SK-N-MC (cell line): Measurements from ENCODE around the gene CCDC78.
A peak's percentile ranks its signal among the peaks of the same experiment; 100 is the strongest.

ENCODE experiments used
- DNase-seq: peaks from one replicate; pipeline ENCODE4 v3.0.0-alpha.2; 2011; ENCODE audit warnings: low read depth, low spot score
- H3K27ac ChIP-seq: fragments of 200-600 bp; sonication (generic); 2 replicates; pipeline ENCODE4 v1.5.1; 2016; ENCODE audit warnings: mixed run types
- H3K36me3 ChIP-seq: fragments of 200-600 bp; sonication (generic); 2 replicates; pipeline ENCODE4 v1.6.1; 2017; ENCODE audit warnings: antibody characterized with exemption, low read length, mixed read lengths; ENCODE audit not compliant: insufficient read depth
- H3K4me3 ChIP-seq: fragments of 200-600 bp; sonication (generic); 2 replicates; pipeline ENCODE4 v1.5.1; 2016
- H3K9ac ChIP-seq: fragments of 200-600 bp; sonication (generic); 2 replicates; pipeline ENCODE4 v1.8.0; 2017; ENCODE audit warnings: mixed run types, mixed read lengths; ENCODE audit not compliant: insufficient read length
- H3K9me3 ChIP-seq: fragments of 200-600 bp; sonication (generic); 2 replicates; pipeline ENCODE4 v1.6.1; 2017; ENCODE audit warnings: low read depth, mild to moderate bottlenecking, antibody characterized with exemption, low read length, moderate library complexity, mixed read lengths
- EZH2 ChIP-seq: fragments of 200-600 bp; sonication (generic); IDR thresholded peaks from one replicate; pipeline ENCODE4 v1.6.1; 2017; ENCODE audit warnings: antibody characterized with exemption
- FOXP2 ChIP-seq: optimal IDR thresholded peaks from 2 replicates; pipeline ENCODE3; 2011; ENCODE audit warnings: mild to moderate bottlenecking, moderate library complexity; ENCODE audit not compliant: insufficient read depth; ENCODE audit errors: extremely low read length, control extremely low read depth
- POLR2AphosphoS5 ChIP-seq: IDR thresholded peaks from 2 replicates; pipeline ENCODE4 v1.6.1; 2012; ENCODE audit warnings: mild to moderate bottlenecking, low read depth, low read length, borderline replicate concordance

Gene CCDC78

DNA sequence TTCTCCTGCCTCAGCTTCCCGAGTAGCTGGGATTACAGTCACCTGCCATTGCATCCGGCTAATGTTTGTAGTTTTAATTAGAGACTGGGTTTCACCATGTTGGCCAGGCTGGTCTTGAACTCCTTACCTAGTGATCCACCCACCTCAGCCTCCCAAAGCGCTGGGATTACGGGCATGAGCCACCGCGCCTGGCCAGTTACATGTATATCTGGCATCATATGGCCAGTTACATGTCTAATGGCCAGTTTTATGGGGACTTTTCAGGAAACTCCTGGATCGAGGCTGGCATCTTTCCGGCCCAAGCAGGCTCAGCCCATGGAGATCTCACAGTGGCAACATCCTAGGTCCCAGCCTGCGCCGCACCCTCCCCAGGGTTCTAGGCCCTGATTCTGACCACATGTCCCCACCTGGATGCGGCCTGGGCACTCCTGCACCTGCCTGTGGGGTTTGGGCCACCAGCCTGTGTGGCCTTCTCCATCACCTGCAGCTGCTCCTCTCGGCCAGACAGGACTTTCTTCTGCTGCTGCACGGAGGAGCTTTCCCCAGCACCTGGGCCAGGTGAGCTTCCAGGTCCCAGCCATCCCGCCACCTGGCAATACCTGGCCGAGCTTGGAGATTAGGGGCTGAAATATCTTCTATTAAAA is 15.9 kb upstream of the CCDC78 start:
- DNase-seq, result no peak
- Histone ChIP-seq H3K9me3 (no peaks in the 10 kb centered on the region), H3K9ac (no peak overlapping the region), H3K4me3 (no peak overlapping the region), H3K36me3 (no peaks in the 10 kb centered on the region; the same call in 1 of the 2 replicates), H3K27ac (no peak overlapping the region)
- no peak for TF ChIP-seq EZH2
- TF ChIP-seq FOXP2, result no peak
- TF ChIP-seq POLR2AphosphoS5, result no peak

DNA sequence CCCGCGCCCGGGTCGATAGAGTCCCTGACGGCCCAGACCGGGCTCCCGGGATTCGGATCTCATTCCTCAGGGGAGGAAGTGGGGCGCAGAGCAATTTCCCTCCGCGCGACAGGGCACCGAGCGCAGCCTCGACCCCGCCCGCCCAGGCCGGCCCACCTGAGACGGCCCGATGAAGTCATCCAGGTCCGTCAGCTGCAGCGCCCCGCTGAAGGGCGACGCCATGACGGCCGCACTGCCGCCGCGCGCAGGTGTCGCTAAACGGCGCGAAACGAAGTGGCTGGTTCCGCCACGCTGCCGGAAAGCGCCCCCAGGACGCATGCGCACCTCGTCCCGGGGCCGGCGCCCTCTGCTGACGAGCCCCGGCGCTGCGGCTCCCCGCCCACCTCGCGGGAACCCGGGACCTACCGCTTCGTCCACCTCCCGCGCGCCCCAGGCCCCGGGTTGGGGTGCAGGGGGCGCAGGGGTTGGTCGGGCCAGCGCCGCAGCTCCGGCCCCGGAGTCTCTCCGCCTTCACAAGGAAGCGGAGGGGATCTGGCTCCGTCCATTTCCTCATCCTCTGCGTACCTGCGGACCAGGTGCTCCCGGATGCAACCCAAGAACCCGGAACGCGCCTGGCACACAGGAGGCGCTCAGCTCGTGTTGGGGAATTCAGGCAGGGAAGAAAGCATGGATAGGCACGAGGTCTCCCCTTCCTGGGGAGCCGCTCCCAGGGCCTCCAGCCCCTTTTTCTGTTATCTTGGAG is 14.7 kb upstream of the CCDC78 start, which contains the start of gene CIAO3:
Gene CIAO3, minus strand, starts transcription at position 234 of the 742 bp plus-strand sequence. Its CDS starts 12 bp downstream, at position 222.
- TF ChIP-seq EZH2, result no peak
- TF ChIP-seq POLR2AphosphoS5, result peak; percentile 77
- peak; percentile 60 for TF ChIP-seq FOXP2
- DNase-seq, result peak; percentile 22
- H3K27ac ChIP-seq, result no peak within 1 kb of the TSS

DNA sequence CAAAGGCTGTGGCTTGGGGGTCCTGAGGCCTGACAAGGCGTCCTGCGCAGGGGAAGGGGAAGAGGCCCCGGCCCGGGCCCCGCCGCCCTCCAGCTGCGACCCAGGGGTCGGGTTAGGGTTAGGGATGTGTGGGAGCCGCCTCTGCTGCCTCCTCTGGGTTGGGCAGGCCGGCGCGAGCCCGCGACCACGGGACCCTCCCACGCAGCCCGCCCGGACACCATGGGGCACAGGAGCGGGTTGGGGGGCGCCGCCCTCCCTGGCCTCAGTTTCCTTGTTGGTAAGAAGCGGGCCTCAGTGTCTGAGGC is 14.2 kb upstream of the CCDC78 start:
- TF ChIP-seq EZH2 (no peak), FOXP2 (no peak), POLR2AphosphoS5 (no peak)
- Histone ChIP-seq H3K27ac (no peak overlapping the region), H3K4me3 (peak overlapping the region; percentile 88), H3K9me3 (no peaks in the 10 kb centered on the region), H3K36me3 (no peaks in the 10 kb centered on the region; the same call in 1 of the 2 replicates), H3K9ac (peak overlapping the region; percentile 92)
- no peak for DNase-seq

More for the DNA sequence above, 14.7 kb upstream of the CCDC78 start, which contains the start of gene CIAO3:
- Histone ChIP-seq H3K36me3 (no peaks in the 10 kb centered on the region; the same call in 1 of the 2 replicates), H3K4me3 (peak within 1 kb of the TSS; percentile 88), H3K9me3 (no peaks in the 10 kb centered on the region), H3K9ac (peak within 1 kb of the TSS; percentile 92)

DNA sequence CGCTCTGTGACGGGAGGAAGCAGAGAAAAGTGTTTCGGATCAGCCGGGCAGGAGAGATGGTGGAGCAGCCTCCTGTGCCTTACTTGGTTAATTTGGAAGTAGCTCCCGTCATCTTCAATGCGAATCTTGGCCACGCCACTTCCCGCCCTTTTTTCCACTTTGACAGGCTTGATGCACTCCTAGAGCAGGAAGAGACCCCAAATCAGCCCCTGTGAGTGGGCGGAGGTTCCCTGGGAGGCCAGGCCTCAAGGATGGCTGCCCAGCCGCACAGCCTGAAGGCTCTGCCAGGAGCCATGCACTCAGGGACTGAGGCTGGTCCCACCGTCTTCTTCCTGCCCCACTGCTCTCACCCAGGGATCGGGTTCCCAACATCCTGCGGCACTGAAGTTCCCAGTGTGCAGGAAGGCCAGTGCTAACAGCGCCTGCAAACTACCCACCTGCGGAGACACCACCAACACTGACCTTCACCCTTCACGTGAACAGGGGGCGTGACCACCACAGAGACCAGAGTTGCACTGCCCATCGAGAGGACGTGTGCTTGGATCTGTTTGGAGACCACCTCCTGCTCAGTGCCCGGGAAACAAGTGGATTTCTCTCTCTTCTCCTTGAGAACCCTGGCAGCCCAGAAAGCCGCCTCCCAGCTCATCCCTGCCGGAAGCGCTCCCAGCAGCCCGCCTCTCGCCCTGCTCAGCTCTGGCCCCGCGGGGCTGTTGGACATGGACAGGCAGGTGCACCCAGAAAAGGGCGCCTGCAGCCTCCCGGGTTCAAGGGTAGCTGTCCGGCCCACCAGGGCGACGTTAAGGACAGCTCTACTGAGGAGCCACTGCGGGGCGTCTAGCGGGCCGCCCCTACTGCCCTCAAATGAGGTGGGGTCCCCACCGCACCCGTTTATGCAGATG is 13.6 kb upstream of the CCDC78 start:
- H3K9me3 ChIP-seq, result no peaks in the 10 kb centered on the region
- no peaks in the 10 kb centered on the region; the same call in 1 of the 2 replicates for H3K36me3 ChIP-seq
- DNase-seq, result no peak
- TF ChIP-seq EZH2 (no peak), POLR2AphosphoS5 (no peak), FOXP2 (no peak)
- H3K27ac ChIP-seq, result no peak overlapping the region
- peak overlapping the region; percentile 88 for H3K4me3 ChIP-seq
- H3K9ac ChIP-seq, result peak overlapping the region; percentile 92

DNA sequence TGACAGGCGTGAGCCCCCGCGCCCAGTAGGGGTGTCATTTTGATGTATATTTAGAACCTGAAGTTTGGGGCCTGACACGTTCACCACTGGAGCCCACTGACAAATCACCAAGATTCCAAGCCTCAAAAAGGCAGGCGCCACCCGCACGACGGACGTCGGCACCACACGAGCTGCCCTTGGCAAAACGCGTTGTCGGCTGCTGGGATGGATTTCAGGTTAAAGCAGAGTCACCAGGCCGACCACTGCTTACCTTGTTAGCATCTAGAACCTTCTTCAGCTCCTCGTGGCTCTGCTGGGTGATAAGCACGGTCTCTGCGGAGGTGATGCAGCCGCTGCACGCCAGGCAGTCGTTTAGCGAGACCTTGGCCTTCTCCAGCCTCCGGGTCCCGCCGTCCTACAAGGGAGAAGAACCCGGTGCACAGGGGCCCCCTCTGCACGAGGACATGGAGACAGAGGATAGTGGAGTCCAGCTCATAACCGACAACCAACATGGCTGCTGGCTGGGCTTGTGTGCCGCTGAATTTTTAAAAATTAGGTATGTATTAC is 10.8 kb upstream of the CCDC78 start:
- Histone ChIP-seq H3K9me3 (no peaks in the 10 kb centered on the region), H3K36me3 (no peaks in the 10 kb centered on the region; the same call in 1 of the 2 replicates), H3K4me3 (no peak overlapping the region), H3K27ac (no peak overlapping the region), H3K9ac (no peak overlapping the region)
- DNase-seq, result no peak
- TF ChIP-seq POLR2AphosphoS5, result no peak
- TF ChIP-seq EZH2, result no peak
- TF ChIP-seq FOXP2, result no peak

DNA sequence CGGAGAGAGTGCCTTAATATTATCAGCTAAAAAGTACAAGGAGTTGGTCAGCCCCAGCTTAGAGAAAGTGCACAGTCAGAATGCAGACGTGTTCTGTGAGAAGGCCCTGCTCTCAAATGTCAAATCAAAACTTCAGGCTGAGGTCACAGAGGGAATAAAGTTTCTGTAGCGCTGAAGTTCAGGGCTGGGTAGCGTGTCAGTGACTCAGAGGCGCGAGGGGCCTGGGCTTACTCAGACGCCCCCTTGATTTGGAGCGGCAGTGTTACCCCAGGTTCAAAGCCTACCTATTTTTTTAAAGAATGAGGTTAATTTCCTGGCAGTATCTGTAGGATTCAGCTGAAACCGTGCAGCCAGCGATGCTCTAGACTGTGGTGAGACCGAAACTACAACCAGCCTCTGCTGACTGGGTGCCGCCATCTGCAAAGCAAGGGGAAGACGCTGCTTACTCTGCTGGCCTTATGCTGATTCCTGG is 9.8 kb upstream of the CCDC78 start:
- Histone ChIP-seq H3K9me3 (no peaks in the 10 kb centered on the region), H3K27ac (no peak overlapping the region), H3K9ac (no peak overlapping the region), H3K4me3 (no peak overlapping the region), H3K36me3 (no peaks in the 10 kb centered on the region; the same call in 1 of the 2 replicates)
- DNase-seq, result no peak
- TF ChIP-seq EZH2, result no peak
- no peak for TF ChIP-seq POLR2AphosphoS5

DNA sequence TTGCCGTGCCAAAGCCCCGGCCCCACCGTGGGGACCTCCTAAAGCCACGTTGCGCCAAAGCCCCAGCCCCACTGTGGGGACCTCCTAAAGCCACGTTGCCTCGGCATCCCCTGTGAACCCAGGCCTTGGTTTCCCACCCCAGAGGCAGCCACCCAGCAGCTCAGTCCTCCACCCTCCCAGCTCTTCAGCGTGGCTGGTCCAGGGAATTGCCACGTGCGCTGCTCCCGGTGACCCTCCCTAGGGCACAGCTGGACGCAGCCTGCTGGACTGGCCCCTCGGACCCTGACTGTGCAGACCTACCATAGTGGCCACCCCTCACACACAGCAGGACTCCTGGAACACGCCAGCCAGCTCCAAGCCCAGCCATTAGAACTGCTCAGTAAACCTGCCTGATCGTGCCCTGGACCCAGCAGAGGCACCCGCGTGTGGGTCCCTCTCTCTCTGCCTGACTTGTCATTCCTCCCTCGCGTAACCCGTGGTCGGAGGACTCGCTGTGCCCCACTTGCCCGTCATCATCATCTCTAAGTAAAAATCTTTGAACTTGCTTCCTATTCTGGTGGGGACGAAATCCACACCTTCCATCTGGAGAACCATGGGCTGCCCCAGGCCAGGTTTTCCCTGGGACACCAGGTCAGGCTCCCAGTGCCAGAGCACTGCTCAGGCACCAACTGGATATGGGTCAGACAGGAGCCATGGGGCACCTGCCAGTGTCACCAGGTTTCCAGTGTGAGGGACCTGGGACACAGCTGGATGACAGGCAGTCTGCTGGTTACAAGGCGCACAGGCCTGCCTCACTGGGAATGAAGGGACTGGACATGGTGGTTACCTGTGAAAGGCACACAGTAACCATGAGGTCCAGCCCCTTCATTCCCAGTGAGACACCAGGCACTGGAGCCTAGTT is 9.0 kb upstream of the CCDC78 start:
- Histone ChIP-seq H3K9ac (no peak overlapping the region), H3K27ac (no peak overlapping the region), H3K9me3 (no peaks in the 10 kb centered on the region), H3K36me3 (no peaks in the 10 kb centered on the region; the same call in 1 of the 2 replicates), H3K4me3 (no peak overlapping the region)
- no peak for DNase-seq
- TF ChIP-seq FOXP2 (no peak), POLR2AphosphoS5 (no peak), EZH2 (no peak)
